Activated CD8-positive, alpha-beta memory T cell treated with anti-CD3 and anti-CD28 coated beads, Interleukin-2, amount 10 ng/mL, durations not matched to agents 7 days and 5 days (primary cell): ENCODE measurements around the gene FCRLB. TPM values are rescaled to one million over a fixed set of nuclear protein-coding genes. Genes with fewer than 3 reads are reported as not detected.
"Not testable (repeated sequence)": the region's sequence is repeated elsewhere in the genome, so short reads cannot be mapped to it uniquely, and the experiment has no call there.

Experiments
- ATAC-seq: fragments of 150-1000 bp; cut with Tn5 transposase; one replicate; pipeline ENCODE4 v1.10.0; 2021; ENCODE audit warnings: moderate library complexity
- CTCF ChIA-PET: fragments of 350-600 bp; sonication (Branson Sonifier 250); formaldehyde crosslinking; loops from one replicate; lab custom pipeline; 2021; ENCODE audit warnings: antibody characterized with exemption; lab: Charles Lee
- DNase-seq: peaks from one replicate; pipeline ENCODE4 v3.0.0-alpha.2; 2020
- H3K27ac Mint-ChIP-seq: one replicate; pipeline ENCODE4 v1.8.0; 2021; ENCODE audit warnings: mild to moderate bottlenecking, mixed read lengths
- H3K27me3 Mint-ChIP-seq: one replicate; pipeline ENCODE4 v1.8.0; 2021; ENCODE audit warnings: mixed read lengths
- H3K36me3 Mint-ChIP-seq: one replicate; pipeline ENCODE4 v1.8.0; 2021; ENCODE audit warnings: mild to moderate bottlenecking, mixed read lengths
- H3K4me1 Mint-ChIP-seq: one replicate; pipeline ENCODE4 v1.8.0; 2021; ENCODE audit warnings: mixed read lengths
- H3K4me3 Mint-ChIP-seq: one replicate; pipeline ENCODE4 v1.8.0; 2021; ENCODE audit warnings: mild to moderate bottlenecking, moderate library complexity, mixed read lengths
- H3K9me3 Mint-ChIP-seq: one replicate; pipeline ENCODE4 v1.8.0; 2022; ENCODE audit warnings: low read depth, mixed read lengths
- total RNA-seq, 2 experiments: library from RNA; stranded (reverse); gene quantifications; one replicate each; pipeline ENCODE4 v1.2.3, GENCODE V29; 2021

FCRLB gene, protein sequence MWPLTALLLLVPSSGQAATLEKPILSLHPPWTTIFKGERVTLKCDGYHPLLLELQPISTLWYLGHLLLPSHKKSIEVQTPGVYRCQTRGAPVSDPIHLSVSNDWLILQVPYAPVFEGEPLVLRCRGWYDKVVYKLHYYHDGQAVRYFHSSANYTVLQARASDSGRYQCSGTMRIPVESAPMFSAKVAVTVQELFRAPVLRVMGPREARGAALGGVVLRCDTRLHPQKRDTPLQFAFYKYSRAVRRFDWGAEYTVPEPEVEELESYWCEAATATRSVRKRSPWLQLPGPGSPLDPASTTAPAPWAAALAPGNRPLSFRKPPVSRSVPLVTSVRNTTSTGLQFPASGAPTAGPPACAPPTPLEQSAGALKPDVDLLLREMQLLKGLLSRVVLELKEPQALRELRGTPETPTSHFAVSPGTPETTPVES
- 1 to 10 TPM in 1 of 2 experiments, under 1 TPM in 1; 0.63 to 1.1 TPM for total RNA-seq

GRCh38 chr1:161720956-161721737, at the start of gene FCRLB:
Gene FCRLB (plus strand): TSS chr1:161721544. CDS start chr1:161722673, 1,129 bp downstream.
- no peaks in the 10 kb centered on the region for H3K9me3 Mint-ChIP-seq
- ATAC-seq (no peak), DNase-seq (no peak)
- H3K36me3 Mint-ChIP-seq = peaks cover 1% of the 10 kb centered on the region
- peaks cover 37% of the 10 kb centered on the region for H3K27me3 Mint-ChIP-seq
- H3K4me1 Mint-ChIP-seq = peaks cover 28% of the 10 kb centered on the region
- no peak within 1 kb of the TSS for H3K27ac Mint-ChIP-seq
- CTCF ChIA-PET = no interaction called here
- H3K4me3 Mint-ChIP-seq = no peak within 1 kb of the TSS

- H3K4me3 Mint-ChIP-seq, H3K36me3 Mint-ChIP-seq, ATAC-seq, DNase-seq, CTCF ChIA-PET, H3K27ac Mint-ChIP-seq, H3K9me3 Mint-ChIP-seq, H3K27me3 Mint-ChIP-seq: not testable (repeated sequence)
- peaks cover 12% of the 10 kb centered on the region for H3K4me1 Mint-ChIP-seq
Observed at GRCh38 chr1:161673437-161673836, 47.9 kb upstream of the FCRLB start.

- H3K27ac Mint-ChIP-seq, H3K36me3 Mint-ChIP-seq, H3K27me3 Mint-ChIP-seq, H3K9me3 Mint-ChIP-seq, H3K4me3 Mint-ChIP-seq, DNase-seq, CTCF ChIA-PET, ATAC-seq: not testable (repeated sequence)
- peaks cover 12% of the 10 kb centered on the region for H3K4me1 Mint-ChIP-seq
Observed at GRCh38 chr1:161674447-161674846, 46.9 kb upstream of the FCRLB start.

DNA sequence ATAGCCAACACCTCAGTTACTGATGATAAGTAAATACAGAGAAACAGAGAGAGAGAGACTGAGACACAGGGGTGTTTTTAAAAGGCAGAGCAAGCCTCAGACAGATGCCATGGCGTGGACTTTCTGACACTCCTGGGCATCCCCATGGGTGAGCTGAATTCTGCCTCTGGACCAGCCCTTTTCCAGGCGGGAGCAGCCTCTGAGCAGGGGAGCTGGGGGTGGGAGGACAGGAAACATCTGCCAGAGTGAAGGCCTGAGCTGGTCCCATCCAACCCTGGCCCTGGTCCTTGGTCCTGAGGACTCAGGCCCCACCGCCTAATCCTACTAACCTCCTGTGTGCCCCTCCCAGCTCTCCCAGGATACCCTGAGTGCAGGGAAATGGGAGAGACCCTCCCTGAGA, 46.4 kb upstream of the FCRLB start:
- H3K9me3 Mint-ChIP-seq = not testable (repeated sequence)

GRCh38 chr1:161676441-161676840, 44.9 kb upstream of the FCRLB start:
- H3K36me3 Mint-ChIP-seq = no peaks in the 10 kb centered on the region
- CTCF ChIA-PET = no interaction called here
- no peak overlapping the region for H3K27ac Mint-ChIP-seq
- peaks cover 9% of the 10 kb centered on the region for H3K27me3 Mint-ChIP-seq
- no peak for ATAC-seq
- no peak for DNase-seq
- H3K4me3 Mint-ChIP-seq = no peak overlapping the region
- no peaks in the 10 kb centered on the region for H3K9me3 Mint-ChIP-seq
- H3K4me1 Mint-ChIP-seq = peaks cover 10% of the 10 kb centered on the region

More for the DNA sequence above, 46.4 kb upstream of the FCRLB start:
- CTCF ChIA-PET, DNase-seq, H3K27me3 Mint-ChIP-seq, ATAC-seq, H3K4me3 Mint-ChIP-seq, H3K36me3 Mint-ChIP-seq, H3K27ac Mint-ChIP-seq: not testable (repeated sequence)
- peaks cover 12% of the 10 kb centered on the region for H3K4me1 Mint-ChIP-seq

DNA sequence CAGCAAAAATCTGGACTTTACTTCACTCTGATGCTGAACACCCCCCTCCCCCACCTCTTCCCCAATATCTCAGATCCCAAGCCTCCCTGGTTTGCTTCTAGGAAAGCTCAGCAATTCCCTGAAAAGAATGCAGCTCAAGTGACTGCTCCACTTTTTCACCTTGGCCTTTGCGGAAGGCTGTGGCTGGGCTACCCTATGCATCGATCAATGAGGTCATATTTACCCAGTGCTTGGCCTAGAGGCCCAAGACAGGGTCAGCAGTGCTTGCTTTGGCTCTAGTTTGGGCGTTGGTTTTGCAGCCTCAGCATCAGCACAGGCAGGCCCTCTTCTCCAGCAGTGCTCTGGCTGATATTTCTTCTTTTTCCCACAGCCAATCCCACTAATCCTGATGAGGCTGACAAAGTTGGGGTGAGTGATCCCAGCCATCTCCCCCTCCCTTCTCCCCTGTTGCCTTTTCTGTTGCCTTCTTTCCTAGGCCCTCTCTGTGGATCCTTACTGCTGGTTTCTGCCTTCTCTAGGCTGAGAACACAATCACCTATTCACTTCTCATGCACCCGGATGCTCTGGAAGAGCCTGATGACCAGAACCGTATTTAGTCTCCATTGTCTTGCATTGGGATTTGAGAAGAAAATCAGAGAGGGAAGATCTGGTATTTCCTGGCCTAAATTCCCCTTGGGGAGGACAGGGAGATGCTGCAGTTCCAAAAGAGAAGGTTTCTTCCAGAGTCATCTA, 44.2 kb upstream of the FCRLB start:
- Mint-ChIP-seq H3K27me3 (peaks cover 14% of the 10 kb centered on the region), H3K4me1 (peaks cover 7% of the 10 kb centered on the region), H3K9me3 (no peaks in the 10 kb centered on the region), H3K36me3 (no peaks in the 10 kb centered on the region), H3K27ac (no peak overlapping the region), H3K4me3 (no peak overlapping the region)
- no peak for ATAC-seq
- no peak for DNase-seq
- CTCF ChIA-PET = interaction anchor here (0.6 kb wide), 1 partner anchor 365 kb away, joined by 3 read pairs; no protein-coding TSS in a partner anchor

DNA sequence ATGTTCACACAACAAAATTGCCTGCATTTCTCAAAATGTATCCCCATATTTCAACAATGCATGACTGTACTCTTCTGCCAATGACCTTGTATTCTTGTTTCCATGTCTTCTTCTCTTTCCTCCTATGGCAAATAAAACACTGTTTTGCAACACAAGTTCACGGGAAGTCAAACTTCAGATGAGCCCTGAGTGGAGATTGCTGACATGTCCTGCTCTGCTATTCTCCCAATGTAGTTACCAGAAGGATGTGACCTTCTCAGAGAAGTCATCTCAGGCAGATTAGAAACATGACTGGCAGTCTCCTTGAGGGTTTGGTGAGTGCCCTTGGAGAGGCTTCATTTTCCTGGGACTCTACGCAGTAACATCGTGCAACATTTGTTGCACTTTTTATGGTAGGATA, 42.8 kb upstream of the FCRLB start:
- Mint-ChIP-seq H3K27me3 (peaks cover 26% of the 10 kb centered on the region), H3K4me3 (no peak overlapping the region), H3K4me1 (peaks cover 2% of the 10 kb centered on the region), H3K9me3 (no peaks in the 10 kb centered on the region), H3K36me3 (no peaks in the 10 kb centered on the region), H3K27ac (no peak overlapping the region)
- DNase-seq = no peak
- no peak for ATAC-seq
- CTCF ChIA-PET = no interaction called here

- Mint-ChIP-seq H3K36me3 (peaks cover 2% of the 10 kb centered on the region), H3K27me3 (peaks cover 45% of the 10 kb centered on the region), H3K4me1 (no peaks in the 10 kb centered on the region), H3K9me3 (no peaks in the 10 kb centered on the region), H3K4me3 (no peak overlapping the region), H3K27ac (no peak overlapping the region)
- DNase-seq (no peak), ATAC-seq (no peak)
- CTCF ChIA-PET = no interaction called here
Observed at GRCh38 chr1:161681879-161682278, 39.5 kb upstream of the FCRLB start.

GRCh38 chr1:161688946-161689345, 32.4 kb upstream of the FCRLB start:
- CTCF ChIA-PET = no interaction called here
- Mint-ChIP-seq H3K27me3 (peaks cover 31% of the 10 kb centered on the region), H3K9me3 (no peaks in the 10 kb centered on the region), H3K4me1 (no peaks in the 10 kb centered on the region), H3K36me3 (peaks cover 2% of the 10 kb centered on the region), H3K4me3 (no peak overlapping the region), H3K27ac (no peak overlapping the region)
- no peak for DNase-seq
- ATAC-seq = no peak

- Mint-ChIP-seq H3K27ac (no peak overlapping the region), H3K4me1 (no peaks in the 10 kb centered on the region), H3K4me3 (no peak overlapping the region), H3K27me3 (peaks cover 39% of the 10 kb centered on the region), H3K9me3 (no peaks in the 10 kb centered on the region), H3K36me3 (no peaks in the 10 kb centered on the region)
- CTCF ChIA-PET = interaction anchor here (1.5 kb wide), 1 partner anchor 47 kb away, joined by 3 read pairs; no protein-coding TSS in a partner anchor
- ATAC-seq = no peak
- no peak for DNase-seq
Observed at GRCh38 chr1:161691846-161692245, 29.5 kb upstream of the FCRLB start.

DNA sequence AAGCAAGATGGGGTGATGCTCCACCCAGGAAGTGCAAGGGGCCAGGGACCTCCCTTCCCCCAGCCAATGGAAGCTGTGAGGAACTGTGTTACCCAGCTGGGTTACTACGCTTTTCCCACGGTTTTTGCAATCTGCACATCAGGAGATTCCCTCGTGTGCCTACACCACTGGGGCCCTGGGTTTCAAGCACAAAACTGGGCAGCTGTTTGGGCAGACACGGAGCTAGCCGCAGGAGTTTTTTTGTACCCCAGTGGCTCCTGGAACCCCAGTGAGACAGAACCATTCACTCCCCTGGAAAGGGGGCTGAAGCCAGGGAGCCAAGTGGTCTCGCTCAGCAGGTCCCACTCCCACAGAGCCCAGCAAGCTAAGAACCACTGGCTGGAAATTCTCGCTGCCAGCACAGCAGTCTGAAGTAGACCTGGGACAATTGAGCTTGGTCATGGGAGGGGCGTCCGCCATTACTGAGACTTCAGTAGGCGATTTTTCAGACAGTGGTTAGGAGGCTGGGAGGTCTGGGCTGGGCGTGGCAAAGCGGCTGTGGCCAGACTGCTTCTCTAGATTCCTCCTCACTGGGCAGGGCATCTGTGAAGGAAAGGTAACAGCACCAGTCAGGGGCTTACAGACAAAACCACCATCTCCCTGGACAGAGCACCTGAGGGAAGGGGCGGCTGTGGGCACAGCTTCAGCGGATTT, 28.2 kb upstream of the FCRLB start:
- DNase-seq, ATAC-seq, CTCF ChIA-PET, H3K27ac Mint-ChIP-seq, H3K4me1 Mint-ChIP-seq, H3K9me3 Mint-ChIP-seq, H3K36me3 Mint-ChIP-seq, H3K4me3 Mint-ChIP-seq: not testable (repeated sequence)
- H3K27me3 Mint-ChIP-seq = peaks cover 51% of the 10 kb centered on the region

DNA sequence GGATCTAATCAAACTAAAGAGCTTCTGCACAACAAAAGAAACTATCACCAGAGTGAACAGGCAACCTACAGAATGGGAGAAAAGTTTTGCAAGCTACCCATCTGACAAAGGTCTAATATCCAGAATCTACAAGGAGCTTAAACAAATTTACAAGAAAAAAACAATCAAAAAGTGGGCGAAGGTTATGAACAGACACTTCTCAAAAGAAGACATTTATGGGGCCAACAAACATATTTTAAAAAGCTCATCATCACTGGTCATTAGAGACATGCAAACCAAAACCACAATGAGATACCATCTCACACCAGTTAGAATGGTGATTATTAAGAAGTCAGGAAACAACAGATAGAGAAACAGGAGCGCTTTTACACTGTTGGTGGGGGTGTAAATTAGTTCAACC, 23.0 kb upstream of the FCRLB start:
- DNase-seq, H3K9me3 Mint-ChIP-seq, ATAC-seq, H3K4me1 Mint-ChIP-seq, H3K4me3 Mint-ChIP-seq, H3K36me3 Mint-ChIP-seq, CTCF ChIA-PET, H3K27ac Mint-ChIP-seq: not testable (repeated sequence)
- peaks cover 56% of the 10 kb centered on the region for H3K27me3 Mint-ChIP-seq

DNA sequence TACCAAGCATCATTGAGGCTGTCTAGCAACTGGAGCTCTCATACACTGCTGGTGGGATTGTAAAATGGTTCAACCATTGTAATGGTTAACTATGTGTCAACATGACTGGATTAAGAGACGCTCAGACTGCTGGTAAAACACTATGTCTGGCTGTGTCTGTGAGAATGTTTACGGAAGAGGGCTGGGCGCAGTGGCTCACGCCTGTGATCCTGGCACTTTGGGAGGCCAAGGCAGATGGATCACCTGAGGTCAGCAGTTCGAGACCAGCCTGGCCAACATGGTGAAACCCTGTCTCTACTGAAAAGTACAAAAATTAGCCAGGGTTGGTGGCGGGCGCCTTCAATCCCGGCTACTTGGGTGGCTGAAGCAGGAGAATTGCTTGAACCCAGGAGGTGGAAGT, 19.1 kb upstream of the FCRLB start:
- peaks cover 31% of the 10 kb centered on the region for H3K27me3 Mint-ChIP-seq
- CTCF ChIA-PET = no interaction called here
- H3K4me1 Mint-ChIP-seq = no peaks in the 10 kb centered on the region
- no peak overlapping the region for H3K4me3 Mint-ChIP-seq
- DNase-seq (no peak), ATAC-seq (no peak)
- no peaks in the 10 kb centered on the region for H3K36me3 Mint-ChIP-seq
- no peak overlapping the region for H3K27ac Mint-ChIP-seq
- H3K9me3 Mint-ChIP-seq = no peaks in the 10 kb centered on the region
